PC-3 (cell line): Measurements from ENCODE around the gene IFI30. TPM values are rescaled to one million over a fixed set of nuclear protein-coding genes. Genes with fewer than 3 reads are reported as not detected.
A peak's percentile ranks its signal among the peaks of the same experiment; 100 is the strongest.
"Not testable (repeated sequence)": the region's sequence is repeated elsewhere in the genome, so short reads cannot be mapped to it uniquely, and the experiment has no call there.

ENCODE experiments used
- ATAC-seq: fragments of 200-7000 bp; cut with Tn5 transposase; 2 replicates; pipeline ENCODE4 v1.9.1; 2020; ENCODE audit warnings: mild to moderate bottlenecking, moderate library complexity
- BruUV-seq: library from RNA; stranded (reverse); fragments of 400-500 nt; replicated peaks from 2 replicates; lab custom pipeline; 2021; lab: Mats Ljungman, UMichigan
- CTCF ChIA-PET: fragments of 300-600 bp; sonication (Branson Sonifier 250); formaldehyde crosslinking; loops from one replicate; lab custom pipeline; 2022; ENCODE audit warnings: antibody characterized with exemption; lab: Charles Lee
- POLR2A ChIA-PET: fragments of 300-600 bp; sonication (Branson Sonifier 250); formaldehyde crosslinking; loops from one replicate; lab custom pipeline; 2022; ENCODE audit warnings: antibody characterized with exemption; ENCODE audit not compliant: unreplicated experiment; lab: Charles Lee
- DNase-seq: peaks from one replicate; pipeline ENCODE4 v3.0.0-alpha.2; 2015
- H2AFZ ChIP-seq: fragments of 300-600 bp; sonication (generic); 2 replicates; pipeline ENCODE4 v1.6.0; 2016; ENCODE audit warnings: antibody characterized with exemption, low read length
- H3F3A ChIP-seq: fragments of 300-600 bp; sonication (generic); one replicate; pipeline ENCODE4 v1.6.0; 2017; ENCODE audit warnings: antibody characterized with exemption, low read length, control low read depth, mild to moderate bottlenecking; ENCODE audit not compliant: unreplicated experiment
- H3K27ac ChIP-seq: fragments of 300-600 bp; sonication (generic); 2 replicates; pipeline ENCODE4 v1.5.1; 2016; ENCODE audit warnings: mild to moderate bottlenecking, low read length
- H3K27me3 ChIP-seq: fragments of 300-600 bp; sonication (generic); 2 replicates; pipeline ENCODE4 v1.6.1; 2016; ENCODE audit warnings: low read length, mixed read lengths
- H3K36me3 ChIP-seq: fragments of 300-600 bp; sonication (generic); 2 replicates; pipeline ENCODE4 v1.6.1; 2016; ENCODE audit warnings: low read depth, mixed run types, low read length, mixed read lengths
- H3K4me1 ChIP-seq: fragments of 300-600 bp; sonication (generic); 2 replicates; pipeline ENCODE4 v1.5.1; 2016; ENCODE audit warnings: low read length; ENCODE audit not compliant: insufficient read depth
- H3K4me2 ChIP-seq: fragments of 300-600 bp; sonication (generic); 2 replicates; pipeline ENCODE4 v1.6.0; 2016; ENCODE audit warnings: low read length
- H3K4me3 ChIP-seq: fragments of 300-600 bp; sonication (generic); 2 replicates; pipeline ENCODE4 v1.5.1; 2016; ENCODE audit warnings: mild to moderate bottlenecking, low read length, mixed read lengths
- H3K79me2 ChIP-seq: fragments of 300-600 bp; sonication (generic); 2 replicates; pipeline ENCODE4 v1.6.1; 2017; ENCODE audit warnings: low read length, mixed read lengths
- H3K9ac ChIP-seq: fragments of 300-600 bp; sonication (generic); 2 replicates; pipeline ENCODE4 v1.6.0; 2016; ENCODE audit warnings: mild to moderate bottlenecking, low read length
- H3K9me2 ChIP-seq: fragments of 300-600 bp; sonication (generic); replicated peaks from 2 replicates; pipeline ENCODE4 v1.6.1; 2016; ENCODE audit warnings: mixed run types, low read length, mixed read lengths
- H3K9me3 ChIP-seq: fragments of 300-600 bp; sonication (generic); 2 replicates; pipeline ENCODE4 v1.6.1; 2016; ENCODE audit warnings: low read length, mixed read lengths
- H4K20me1 ChIP-seq: fragments of 300-600 bp; sonication (generic); 2 replicates; pipeline ENCODE4 v1.6.1; 2016; ENCODE audit warnings: low read length, mixed read lengths
- CTCF ChIP-seq: fragments of 300-600 bp; sonication (generic); conservative IDR thresholded peaks from 2 replicates; pipeline ENCODE4 v1.5.1; 2017; ENCODE audit warnings: antibody characterized with exemption, low read depth, mild to moderate bottlenecking, low read length
- EZH2 ChIP-seq: fragments of 300-600 bp; sonication (generic); IDR thresholded peaks from one replicate; pipeline ENCODE4 v1.6.1; 2017; ENCODE audit warnings: antibody characterized with exemption, mild to moderate bottlenecking, low read length; ENCODE audit not compliant: unreplicated experiment
- EZH2phosphoT487 ChIP-seq: fragments of 300-600 bp; sonication (generic); IDR thresholded peaks from 2 replicates; pipeline ENCODE4 v1.6.1; 2018; ENCODE audit warnings: mild to moderate bottlenecking, antibody characterized with exemption, low read length, borderline replicate concordance
- intact Hi-C: fragments of 100-400 bp; cut with micrococcal nuclease; formaldehyde crosslinking; loops from 2 replicates; pipeline ENCODE4 v1.9.0; 2023
- total RNA-seq: library from RNA; depleted of rRNA; stranded (reverse); fragments of >200 nt; gene quantifications from 2 replicates; pipeline ENCODE4 v1.2.3, GENCODE V29; 2014

IFI30 gene
- total RNA-seq, 1 experiment from 2014 or later = 31.1 TPM

GRCh38 chr19:18156841-18157464, 16.7 kb upstream of the IFI30 start:
- Histone ChIP-seq H3K27me3 (no peaks in the 10 kb centered on the region), H4K20me1 (no peaks in the 10 kb centered on the region; the same call in 1 of the 2 replicates), H3K36me3 (0 out of 2 replicates have a peak, but pooled peaks cover 5% of the 10 kb centered on the region), H3K4me2 (no peak overlapping the region), H3K9me2 (no peaks in the 10 kb centered on the region), H3K9me3 (no peaks in the 10 kb centered on the region), H3F3A (no peaks in the 10 kb centered on the region), H2AFZ (no peak overlapping the region), H3K4me3 (no peak overlapping the region), H3K9ac (no peak overlapping the region), H3K79me2 (peaks cover 30% of the 10 kb centered on the region), H3K4me1 (peaks cover 15% of the 10 kb centered on the region), H3K27ac (no peak overlapping the region)
- CTCF ChIA-PET = no interaction called here
- no TSS peak for BruUV-seq
- TF ChIP-seq EZH2 (no peak), CTCF (no peak), EZH2phosphoT487 (no peak)
- intact Hi-C loops = no loop called here
- no peak for ATAC-seq
- POLR2A ChIA-PET = no interaction called here
- DNase-seq = peak; percentile 40

DNA sequence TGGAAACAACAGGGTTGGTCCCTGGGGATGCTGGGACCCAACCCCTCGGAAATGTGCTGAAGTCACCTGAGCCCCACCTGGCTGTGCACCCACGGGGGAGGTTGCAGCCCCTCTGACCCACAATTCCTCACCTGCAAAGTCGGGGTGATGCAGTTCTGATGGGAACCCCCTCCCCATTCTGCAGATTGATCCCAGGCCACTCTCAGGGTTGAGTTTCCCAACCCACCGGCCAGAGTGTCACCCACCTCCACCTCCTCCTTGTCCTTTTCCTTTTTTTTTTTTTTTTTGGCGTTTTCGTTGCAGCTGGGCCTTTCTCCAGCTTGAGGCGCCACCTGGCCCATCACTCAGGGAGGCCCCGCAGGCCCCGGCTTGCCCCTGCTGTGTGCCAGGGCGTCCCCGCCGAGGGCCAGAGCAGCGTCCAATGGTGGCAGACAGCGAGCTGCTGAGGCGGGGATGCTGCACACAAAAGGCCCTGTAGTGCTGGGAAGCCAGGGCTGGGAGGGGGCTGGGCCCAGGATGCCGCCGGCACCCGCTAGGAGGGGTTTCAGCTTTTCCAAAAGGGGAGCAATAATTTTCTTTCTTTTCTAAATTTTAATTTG, 16.0 kb upstream of the IFI30 start:
- no peak for TF ChIP-seq EZH2phosphoT487
- Histone ChIP-seq H3K36me3 (0 out of 2 replicates have a peak, but pooled peaks cover 7% of the 10 kb centered on the region), H2AFZ (no peak overlapping the region), H3K4me1 (peaks cover 15% of the 10 kb centered on the region; the same call in 1 of the 2 replicates), H3K27ac (no peak overlapping the region), H3F3A (no peaks in the 10 kb centered on the region), H3K9me3 (no peaks in the 10 kb centered on the region), H3K9ac (no peak overlapping the region), H3K27me3 (no peaks in the 10 kb centered on the region), H3K4me2 (no peak overlapping the region), H4K20me1 (no peaks in the 10 kb centered on the region; the same call in 1 of the 2 replicates), H3K79me2 (peaks cover 30% of the 10 kb centered on the region), H3K9me2 (no peaks in the 10 kb centered on the region), H3K4me3 (no peak overlapping the region)
- POLR2A ChIA-PET = no interaction called here
- intact Hi-C loops = no loop called here
- DNase-seq = no peak
- ATAC-seq = no peak
- no TSS peak for BruUV-seq
- CTCF ChIA-PET = no interaction called here

- no peaks in the 10 kb centered on the region for H3K9me3 ChIP-seq
- TF ChIP-seq EZH2 (no peak), EZH2phosphoT487 (no peak), CTCF (no peak)
- H4K20me1 ChIP-seq = no peaks in the 10 kb centered on the region; the same call in 1 of the 2 replicates
- intact Hi-C loops = no loop called here
- peaks cover 27% of the 10 kb centered on the region for H3K79me2 ChIP-seq
- ChIA-PET CTCF (no interaction called here), POLR2A (no interaction called here)
- H3K4me2 ChIP-seq = no peak overlapping the region
- no peaks in the 10 kb centered on the region for H3F3A ChIP-seq
- DNase-seq = no peak
- H2AFZ ChIP-seq = no peak overlapping the region
- no TSS peak for BruUV-seq
- H3K27ac ChIP-seq = no peak overlapping the region
- H3K27me3 ChIP-seq = no peaks in the 10 kb centered on the region
- peaks cover 13% of the 10 kb centered on the region; the same call in 1 of the 2 replicates for H3K36me3 ChIP-seq
- no peak for ATAC-seq
- H3K4me1 ChIP-seq = peaks cover 15% of the 10 kb centered on the region; the same call in 1 of the 2 replicates
- no peak overlapping the region for H3K9ac ChIP-seq
- no peaks in the 10 kb centered on the region for H3K9me2 ChIP-seq
- no peak overlapping the region for H3K4me3 ChIP-seq
Observed at GRCh38 chr19:18158467-18158866, 15.1 kb upstream of the IFI30 start.

- intact Hi-C loops, POLR2A ChIA-PET, H2AFZ ChIP-seq, H3K4me2 ChIP-seq, BruUV-seq, H3F3A ChIP-seq, H3K9me3 ChIP-seq, CTCF ChIA-PET, H4K20me1 ChIP-seq, ATAC-seq, DNase-seq, H3K27ac ChIP-seq, H3K4me3 ChIP-seq, H3K27me3 ChIP-seq, H3K9me2 ChIP-seq, H3K9ac ChIP-seq: not testable (repeated sequence)
- peaks cover 14% of the 10 kb centered on the region; the same call in 1 of the 2 replicates for H3K4me1 ChIP-seq
- peaks cover 20% of the 10 kb centered on the region for H3K79me2 ChIP-seq
- H3K36me3 ChIP-seq = peaks cover 13% of the 10 kb centered on the region; the same call in 1 of the 2 replicates
Observed at GRCh38 chr19:18159059-18159616, 14.5 kb upstream of the IFI30 start.
